ENCODE measurements around the gene CNGB1.
"Not testable (repeated sequence)": the region's sequence is repeated elsewhere in the genome, so short reads cannot be mapped to it uniquely, and the experiment has no call there.

The CNGB1 gene

GRCh38 chr16:57918444-57918843 is 52.5 kb downstream of the CNGB1 start:
- no peaks in the 10 kb centered on the region for H3K27me3 ChIP-seq
- no peak for TF ChIP-seq CTCF (IDR thresholded peaks at IDR 0.05)
- no peaks in the 10 kb centered on the region for H3K9me3 ChIP-seq

GRCh38 chr16:57917929-57918328 is 53.0 kb downstream of the CNGB1 start:
- not testable (repeated sequence) for H3K36me3 ChIP-seq; H3K4me3 ChIP-seq (ENCODE audit: low read depth in 1 of 2, low read length in 1 of 2); H3K27me3 ChIP-seq; H3K4me1 ChIP-seq (ENCODE audit: control insufficient read depth in 1 of 2, insufficient read depth in 1 of 2, low read depth in 1 of 2, low read length in 1 of 2); H3K9me3 ChIP-seq; H3K27ac ChIP-seq

More at GRCh38 chr16:57918444-57918843, 52.5 kb downstream of the CNGB1 start:
- no peaks in the 10 kb centered on the region for H3K4me1 ChIP-seq (ENCODE audit: control insufficient read depth in 1 of 2, insufficient read depth in 1 of 2, low read depth in 1 of 2, low read length in 1 of 2)
- no peaks in the 10 kb centered on the region for H3K36me3 ChIP-seq
- no peak overlapping the region for H3K27ac ChIP-seq
- no peak overlapping the region for H3K4me3 ChIP-seq (ENCODE audit: low read depth in 1 of 2, low read length in 1 of 2)

- not testable (repeated sequence) for H3K4me1 ChIP-seq (ENCODE audit: control insufficient read depth in 1 of 2, insufficient read depth in 1 of 2, low read depth in 1 of 2, low read length in 1 of 2); H3K27me3 ChIP-seq; H3K9me3 ChIP-seq; H3K4me3 ChIP-seq (ENCODE audit: low read depth in 1 of 2, low read length in 1 of 2); H3K36me3 ChIP-seq; H3K27ac ChIP-seq
These were observed 53.4 kb downstream of the CNGB1 start for GRCh38 chr16:57917489-57917888.

GRCh38 chr16:57916735-57917438 is 54.0 kb downstream of the CNGB1 start:
- Histone ChIP-seq H3K36me3 (no peaks in the 10 kb centered on the region), H3K27me3 (no peaks in the 10 kb centered on the region), H3K4me1 (ENCODE audit: control insufficient read depth in 1 of 2, insufficient read depth in 1 of 2, low read depth in 1 of 2, low read length in 1 of 2) (no peaks in the 10 kb centered on the region), H3K9me3 (no peaks in the 10 kb centered on the region), H3K4me3 (ENCODE audit: low read depth in 1 of 2, low read length in 1 of 2) (no peak overlapping the region), H3K27ac (no peak overlapping the region)
- no peak for TF ChIP-seq CTCF (IDR thresholded peaks at IDR 0.05)

GRCh38 chr16:57915811-57916488 is 55.0 kb downstream of the CNGB1 start:
- no peak overlapping the region for H3K27ac ChIP-seq
- no peak overlapping the region for H3K4me3 ChIP-seq (ENCODE audit: low read depth in 1 of 2, low read length in 1 of 2)
- no peaks in the 10 kb centered on the region for H3K9me3 ChIP-seq
- no peak for TF ChIP-seq CTCF (IDR thresholded peaks at IDR 0.05)
- H3K4me1 ChIP-seq (ENCODE audit: control insufficient read depth in 1 of 2, insufficient read depth in 1 of 2, low read depth in 1 of 2, low read length in 1 of 2): no peaks in the 10 kb centered on the region
- H3K36me3 ChIP-seq: no peaks in the 10 kb centered on the region
- H3K27me3 ChIP-seq: no peaks in the 10 kb centered on the region

GRCh38 chr16:57915267-57915666 is 55.7 kb downstream of the CNGB1 start:
- no peaks in the 10 kb centered on the region for H3K36me3 ChIP-seq
- H3K27ac ChIP-seq: no peak overlapping the region
- no peaks in the 10 kb centered on the region for H3K4me1 ChIP-seq (ENCODE audit: control insufficient read depth in 1 of 2, insufficient read depth in 1 of 2, low read depth in 1 of 2, low read length in 1 of 2)
- no peaks in the 10 kb centered on the region for H3K27me3 ChIP-seq
- H3K9me3 ChIP-seq: no peaks in the 10 kb centered on the region
- TF ChIP-seq CTCF (IDR thresholded peaks at IDR 0.05): no peak
- no peak overlapping the region for H3K4me3 ChIP-seq (ENCODE audit: low read depth in 1 of 2, low read length in 1 of 2)
